K562 (cell line): ENCODE measurements around the gene KAZN.

Experiments used
- ATF2 ChIP-seq: sonication (generic); formaldehyde crosslinking; IDR thresholded peaks from 2 replicates; pipeline ENCODE4 v1.8.1; 2022; ENCODE audit warnings: missing genetic modification reagents
- CEBPZ ChIP-seq: fragments of 150-350 bp; IDR thresholded peaks from 2 replicates; pipeline ENCODE4 v1.6.1; 2014; ENCODE audit warnings: low read depth, mild to moderate bottlenecking, low read length, borderline replicate concordance
- JUNB ChIP-seq: fragments of 450-650 bp; formaldehyde crosslinking; conservative IDR thresholded peaks from 2 replicates; pipeline ENCODE4 v1.4.0; 2020; ENCODE audit warnings: mild to moderate bottlenecking
- KAT2B ChIP-seq: IDR thresholded peaks from one replicate; pipeline ENCODE4 v1.6.1; 2012; ENCODE audit warnings: low read depth, mild to moderate bottlenecking, control low read depth, inconsistent platforms, low read length, moderate library complexity
- KAT7 ChIP-seq: sonication (generic); formaldehyde crosslinking; IDR thresholded peaks from 2 replicates; pipeline ENCODE4 v1.8.0; 2022; ENCODE audit warnings: missing genetic modification reagents, mild to moderate bottlenecking, borderline replicate concordance
- LEF1 ChIP-seq: fragments of 450-650 bp; IDR thresholded peaks from 2 replicates; pipeline ENCODE4 v1.6.1; 2016; ENCODE audit warnings: mild to moderate bottlenecking
- NCOR1 ChIP-seq: fragments of 450-650 bp; IDR thresholded peaks from 2 replicates; pipeline ENCODE4 v1.6.1; 2016; ENCODE audit warnings: mild to moderate bottlenecking, moderate library complexity
- POLR2A ChIP-seq: fragments of 450-650 bp; conservative IDR thresholded peaks from 2 replicates; pipeline ENCODE4 v1.6.1; 2016
- SREBF2 ChIP-seq: sonication (generic); formaldehyde crosslinking; IDR thresholded peaks from 2 replicates; pipeline ENCODE4 v1.4.0; 2020; ENCODE audit warnings: mild to moderate bottlenecking, missing genetic modification reagents
- TAF1 ChIP-seq: IDR thresholded peaks from 2 replicates; pipeline ENCODE4 v1.6.1; 2011; ENCODE audit warnings: mild to moderate bottlenecking, low read length, moderate library complexity; ENCODE audit not compliant: insufficient read depth, control insufficient read depth, severe bottlenecking; ENCODE audit errors: extremely low read depth
- TBL1XR1 ChIP-seq, 2 experiments: IDR thresholded peaks; 2 replicates each; pipeline ENCODE4 v1.6.1; 2012; ENCODE audit warnings: improper control_type of control experiment in 2 of 2, low read length in 2 of 2, mild to moderate bottlenecking in 1 of 2
- ZNF445 ChIP-seq: fragments of 250-450 bp; sonication (Bioruptor Pico); IDR thresholded peaks from 2 replicates; pipeline ENCODE4 v1.4.0; 2020; ENCODE audit warnings: low read depth, mild to moderate bottlenecking, moderate library complexity
- ZNF778 ChIP-seq: fragments of 450-650 bp; formaldehyde crosslinking; IDR thresholded peaks from 2 replicates; pipeline ENCODE4 v1.4.0; 2020; ENCODE audit warnings: mild to moderate bottlenecking, moderate library complexity

GRCh38 chr1:14592004-14592631 is 6.4 kb upstream of the KAZN start:
- TF ChIP-seq TBL1XR1 (IDR thresholded peaks at IDR 0.05; ENCODE audit: low read length in 2 of 2) (no peak), JUNB (CRISPR knock-in tag) (no peak), POLR2A (no peak), SREBF2 (CRISPR knock-in tag) (no peak), KAT7 (CRISPR knock-in tag) (no peak), TAF1 (no peak), NCOR1 (no peak), ZNF778 (CRISPR knock-in tag) (no peak), KAT2B (no peak), CEBPZ (no peak), ZNF445 (CRISPR knock-in tag) (no peak), ATF2 (CRISPR knock-in tag) (no peak), LEF1 (no peak)
